Stimulated activated naive CD8-positive, alpha-beta T cell treated with anti-CD3 and anti-CD28 coated beads, Interleukin-15, Interleukin-2, amounts not matched to agents 100 ng/mL and 50 ng/mL, for 24 hours (primary cell): Measurements from ENCODE around the gene OVOL3.

ENCODE experiments used
- H3K27ac Mint-ChIP-seq: one replicate; pipeline ENCODE4 v1.8.0; 2021; ENCODE audit warnings: mild to moderate bottlenecking, mixed read lengths
- H3K27me3 Mint-ChIP-seq: one replicate; pipeline ENCODE4 v1.8.0; 2021; ENCODE audit warnings: mixed read lengths
- H3K36me3 Mint-ChIP-seq: one replicate; pipeline ENCODE4 v1.8.0; 2021; ENCODE audit warnings: low read depth, mixed read lengths
- H3K4me1 Mint-ChIP-seq: one replicate; pipeline ENCODE4 v1.8.0; 2021; ENCODE audit warnings: low read depth, mixed read lengths
- H3K4me3 Mint-ChIP-seq: one replicate; pipeline ENCODE4 v1.8.0; 2021; ENCODE audit warnings: mild to moderate bottlenecking, mixed read lengths
- H3K9me3 Mint-ChIP-seq: one replicate; pipeline ENCODE4 v1.8.0; 2021; ENCODE audit warnings: mixed read lengths

The OVOL3 gene

GRCh38 chr19:36136964-36137686 lies 26.2 kb downstream of the OVOL3 start:
- Mint-ChIP-seq H3K4me3 (no peak overlapping the region), H3K36me3 (peaks cover 10% of the 10 kb centered on the region), H3K27ac (no peak overlapping the region)

GRCh38 chr19:36139120-36139472 lies 28.2 kb downstream of the OVOL3 start:
- H3K4me3 Mint-ChIP-seq = peak overlapping the region; percentile 93
- peaks cover 21% of the 10 kb centered on the region for H3K4me1 Mint-ChIP-seq
- H3K27me3 Mint-ChIP-seq = no peaks in the 10 kb centered on the region
- H3K36me3 Mint-ChIP-seq = peaks cover 21% of the 10 kb centered on the region
- H3K27ac Mint-ChIP-seq = peak overlapping the region; percentile 93
- H3K9me3 Mint-ChIP-seq = no peaks in the 10 kb centered on the region

More at GRCh38 chr19:36136964-36137686, 26.2 kb downstream of the OVOL3 start:
- Mint-ChIP-seq H3K4me1 (peaks cover 32% of the 10 kb centered on the region), H3K27me3 (no peaks in the 10 kb centered on the region), H3K9me3 (no peaks in the 10 kb centered on the region)

DNA sequence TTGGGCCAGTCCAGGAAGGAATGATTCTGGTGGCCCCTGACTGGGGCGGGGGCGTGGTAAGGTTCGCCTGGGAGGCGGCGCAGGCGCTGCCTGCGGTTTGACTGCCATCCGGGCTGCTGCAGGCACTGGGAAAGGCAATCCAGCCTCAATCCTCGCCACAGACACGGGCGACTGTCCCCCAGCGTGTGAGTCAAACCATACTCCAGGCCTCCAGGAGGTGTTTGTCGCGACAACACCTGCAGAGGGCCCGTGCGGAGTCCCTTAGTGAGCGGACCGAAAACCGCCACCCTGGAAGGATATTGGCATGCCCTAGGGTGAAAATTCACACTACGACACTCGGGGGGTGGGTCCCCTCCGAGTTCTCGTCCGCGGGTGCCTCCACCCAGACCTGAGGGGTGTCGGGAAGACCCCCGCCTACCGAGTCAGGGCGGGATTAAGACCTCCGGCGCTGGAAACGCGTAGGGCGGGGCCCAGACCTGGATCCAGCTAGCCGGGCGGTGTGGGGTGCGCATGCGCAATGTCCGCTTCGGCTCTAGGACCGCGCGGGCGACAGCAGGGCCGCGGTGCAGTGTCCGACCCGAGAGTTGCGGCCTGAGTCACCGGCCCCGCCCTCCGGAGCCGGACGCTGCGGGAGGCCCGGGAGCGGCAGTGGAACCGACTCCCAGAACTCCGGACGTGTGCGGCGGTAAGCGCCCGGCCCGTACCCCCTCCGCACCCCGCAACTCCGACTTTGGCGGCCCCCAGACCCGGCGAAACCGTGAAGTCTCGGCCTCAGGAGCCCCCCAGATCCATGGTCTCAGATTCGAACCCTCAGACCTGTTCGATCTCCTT lies 28.7 kb downstream of the OVOL3 start, which contains the start of gene CAPNS1:
TSS of gene CAPNS1 (plus strand) at position 594 of the 831 bp plus-strand sequence. CDS start 946 bp downstream, outside the sequence.
- Mint-ChIP-seq H3K27me3 (no peaks in the 10 kb centered on the region), H3K9me3 (no peaks in the 10 kb centered on the region), H3K4me1 (peaks cover 21% of the 10 kb centered on the region), H3K27ac (peak within 1 kb of the TSS; percentile 93), H3K36me3 (peaks cover 24% of the 10 kb centered on the region), H3K4me3 (peak within 1 kb of the TSS; percentile 93)

GRCh38 chr19:36140304-36141038 lies 29.5 kb downstream of the OVOL3 start:
- Mint-ChIP-seq H3K27ac (peak overlapping the region; percentile 93), H3K4me1 (peaks cover 21% of the 10 kb centered on the region), H3K4me3 (peak overlapping the region; percentile 93), H3K36me3 (peaks cover 32% of the 10 kb centered on the region), H3K9me3 (no peaks in the 10 kb centered on the region), H3K27me3 (no peaks in the 10 kb centered on the region)

DNA sequence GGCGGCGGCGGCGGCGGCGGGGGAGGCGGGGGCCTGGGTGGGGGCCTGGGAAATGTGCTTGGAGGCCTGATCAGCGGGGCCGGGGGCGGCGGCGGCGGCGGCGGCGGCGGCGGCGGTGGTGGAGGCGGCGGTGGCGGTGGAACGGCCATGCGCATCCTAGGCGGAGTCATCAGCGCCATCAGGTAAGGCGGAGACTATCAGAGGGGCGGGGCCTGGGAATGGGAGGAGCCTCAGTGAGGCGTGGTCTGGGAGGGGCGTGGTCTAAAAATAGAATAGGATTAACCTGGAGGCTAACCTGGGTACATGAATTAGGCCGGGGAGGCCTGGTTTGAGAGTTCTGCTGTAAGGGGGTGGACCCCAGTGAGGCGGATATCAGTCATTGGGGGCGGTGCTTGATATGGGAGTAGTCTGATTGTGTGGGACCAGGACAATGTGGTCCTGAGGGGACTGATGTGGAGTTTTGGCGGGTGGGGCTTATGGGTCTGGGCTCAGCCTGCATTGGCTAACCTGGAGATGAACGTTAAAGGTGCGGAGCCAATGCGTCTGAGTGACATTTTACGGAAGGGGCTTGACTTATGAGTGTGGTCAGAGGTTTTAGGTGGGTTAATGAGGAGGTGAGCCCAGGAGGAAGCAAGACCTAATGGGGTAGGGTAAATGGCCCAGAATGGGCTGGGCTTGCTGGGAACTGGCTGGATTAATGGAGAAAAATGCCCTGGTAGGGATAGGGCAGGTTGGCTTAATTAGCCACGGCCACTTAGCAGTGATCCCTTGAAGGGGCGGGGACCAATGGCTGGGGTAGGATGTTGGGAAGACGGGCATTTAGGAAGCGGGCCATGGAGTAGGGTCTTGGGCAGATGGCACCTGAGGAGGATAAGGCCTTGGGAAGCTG lies 30.3 kb downstream of the OVOL3 start:
- H3K4me3 Mint-ChIP-seq = peak overlapping the region; percentile 93
- H3K27me3 Mint-ChIP-seq = no peaks in the 10 kb centered on the region
- H3K9me3 Mint-ChIP-seq = no peaks in the 10 kb centered on the region
- peaks cover 21% of the 10 kb centered on the region for H3K4me1 Mint-ChIP-seq
- peak overlapping the region; percentile 77 for H3K27ac Mint-ChIP-seq
- H3K36me3 Mint-ChIP-seq = peaks cover 40% of the 10 kb centered on the region

GRCh38 chr19:36142046-36142445 lies 31.1 kb downstream of the OVOL3 start:
- Mint-ChIP-seq H3K36me3 (peaks cover 48% of the 10 kb centered on the region), H3K9me3 (no peaks in the 10 kb centered on the region), H3K4me3 (no peak overlapping the region), H3K27me3 (no peaks in the 10 kb centered on the region), H3K27ac (no peak overlapping the region), H3K4me1 (peaks cover 14% of the 10 kb centered on the region)

GRCh38 chr19:36142496-36142895 lies 31.6 kb downstream of the OVOL3 start:
- no peak overlapping the region for H3K27ac Mint-ChIP-seq

GRCh38 chr19:36144624-36145023 lies 33.7 kb downstream of the OVOL3 start:
- H3K9me3 Mint-ChIP-seq = no peaks in the 10 kb centered on the region
- H3K27me3 Mint-ChIP-seq = no peaks in the 10 kb centered on the region
- peaks cover 66% of the 10 kb centered on the region for H3K36me3 Mint-ChIP-seq
- peaks cover 10% of the 10 kb centered on the region for H3K4me1 Mint-ChIP-seq
- no peak overlapping the region for H3K27ac Mint-ChIP-seq
- H3K4me3 Mint-ChIP-seq = no peak overlapping the region

More at GRCh38 chr19:36142496-36142895, 31.6 kb downstream of the OVOL3 start:
- Mint-ChIP-seq H3K9me3 (no peaks in the 10 kb centered on the region), H3K27me3 (no peaks in the 10 kb centered on the region), H3K4me3 (no peak overlapping the region), H3K4me1 (peaks cover 13% of the 10 kb centered on the region), H3K36me3 (peaks cover 51% of the 10 kb centered on the region)

DNA sequence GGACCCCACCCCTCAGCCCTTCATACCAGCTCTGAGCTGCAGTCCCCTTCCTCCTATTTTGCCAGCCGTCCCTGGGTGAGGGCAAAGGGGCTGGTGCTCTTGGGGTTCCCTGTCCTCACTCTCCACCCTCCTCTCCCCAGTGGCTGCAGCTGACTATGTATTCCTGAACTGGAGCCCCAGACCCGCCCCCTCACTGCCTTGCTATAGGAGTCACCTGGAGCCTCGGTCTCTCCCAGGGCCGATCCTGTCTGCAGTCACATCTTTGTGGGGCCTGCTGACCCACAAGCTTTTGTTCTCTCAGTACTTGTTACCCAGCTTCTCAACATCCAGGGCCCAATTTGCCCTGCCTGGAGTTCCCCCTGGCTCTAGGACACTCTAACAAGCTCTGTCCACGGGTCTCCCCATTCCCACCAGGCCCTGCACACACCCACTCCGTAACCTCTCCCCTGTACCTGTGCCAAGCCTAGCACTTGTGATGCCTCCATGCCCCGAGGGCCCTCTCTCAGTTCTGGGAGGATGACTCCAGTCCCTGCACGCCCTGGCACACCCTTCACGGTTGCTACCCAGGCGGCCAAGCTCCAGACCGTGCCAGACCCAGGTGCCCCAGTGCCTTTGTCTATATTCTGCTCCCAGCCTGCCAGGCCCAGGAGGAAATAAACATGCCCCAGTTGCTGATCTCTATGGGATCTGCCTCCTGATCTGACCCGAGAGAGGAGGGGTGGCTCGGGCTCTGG lies 38.9 kb downstream of the OVOL3 start:
- H3K27ac Mint-ChIP-seq = peak overlapping the region; percentile 12
- no peaks in the 10 kb centered on the region for H3K27me3 Mint-ChIP-seq
- no peaks in the 10 kb centered on the region for H3K4me1 Mint-ChIP-seq
- H3K4me3 Mint-ChIP-seq = no peak overlapping the region
- H3K9me3 Mint-ChIP-seq = no peaks in the 10 kb centered on the region
- peaks cover 52% of the 10 kb centered on the region for H3K36me3 Mint-ChIP-seq

GRCh38 chr19:36150586-36150985 lies 39.6 kb downstream of the OVOL3 start:
- H3K27ac Mint-ChIP-seq = no peak overlapping the region
- no peaks in the 10 kb centered on the region for H3K9me3 Mint-ChIP-seq
- no peaks in the 10 kb centered on the region for H3K4me1 Mint-ChIP-seq
- H3K27me3 Mint-ChIP-seq = no peaks in the 10 kb centered on the region
- H3K36me3 Mint-ChIP-seq = peaks cover 45% of the 10 kb centered on the region
- no peak overlapping the region for H3K4me3 Mint-ChIP-seq

GRCh38 chr19:36151144-36152018 lies 40.4 kb downstream of the OVOL3 start:
- Mint-ChIP-seq H3K36me3 (peaks cover 37% of the 10 kb centered on the region), H3K4me1 (no peaks in the 10 kb centered on the region), H3K4me3 (no peak overlapping the region), H3K27me3 (no peaks in the 10 kb centered on the region), H3K27ac (no peak overlapping the region), H3K9me3 (no peaks in the 10 kb centered on the region)

DNA sequence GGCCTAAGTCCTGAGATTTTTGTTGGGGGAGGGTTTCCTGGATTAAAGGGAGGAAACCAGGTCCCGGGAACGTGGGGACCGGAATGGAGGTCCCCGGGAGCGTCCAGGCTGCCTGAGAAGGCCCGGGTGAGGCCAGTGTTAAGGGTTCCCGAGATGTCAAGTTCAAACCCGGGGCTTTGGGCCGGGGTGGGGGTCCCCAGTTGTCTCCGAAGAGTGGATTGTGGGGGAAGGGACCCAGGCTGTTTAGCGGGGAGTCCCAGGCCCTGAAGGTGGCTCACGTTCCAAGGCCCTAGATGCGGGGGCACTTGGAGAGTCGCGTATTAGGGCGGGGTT lies 41.0 kb downstream of the OVOL3 start:
- no peaks in the 10 kb centered on the region for H3K4me1 Mint-ChIP-seq
- no peak overlapping the region for H3K27ac Mint-ChIP-seq
- H3K36me3 Mint-ChIP-seq = peaks cover 31% of the 10 kb centered on the region
- H3K27me3 Mint-ChIP-seq = no peaks in the 10 kb centered on the region
- no peak overlapping the region for H3K4me3 Mint-ChIP-seq
- no peaks in the 10 kb centered on the region for H3K9me3 Mint-ChIP-seq
